HEK293 (cell line): ENCODE results near the gene LRP10.

Experiments
- CTCF ChIA-PET: fragments of 350-600 bp; formaldehyde crosslinking; extraction: SDS; loops from one replicate; lab custom pipeline; 2021; ENCODE audit warnings: antibody characterized with exemption; lab: Yijun Ruan, JAX
- POLR2A ChIA-PET: fragments of 300-600 bp; formaldehyde crosslinking; extraction: SDS; loops from one replicate; lab custom pipeline; 2020; ENCODE audit warnings: antibody characterized with exemption, inconsistent platforms; lab: Yijun Ruan, JAX
- H3K27ac ChIP-seq: fragments of 200-500 bp; sonication (Bioruptor generic); 2 replicates; pipeline ENCODE4 v1.5.1; 2014; ENCODE audit warnings: low read depth, low read length, control low read depth, inconsistent platforms; ENCODE audit errors: extremely low read depth
- H3K36me3 ChIP-seq, 2 experiments: fragments of 200-500 bp in 1 of 2; sonication (Bioruptor generic) in 1 of 2; 1 replicate in 1 of 2; 2 replicates in 1 of 2; pipeline ENCODE4 v1.5.1; 2014 to 2017; ENCODE audit warnings: inconsistent platforms in 2 of 2, low read length in 2 of 2; ENCODE audit not compliant: control insufficient read depth in 2 of 2, insufficient read depth in 1 of 2
- H3K4me1 ChIP-seq: fragments of 200-500 bp; sonication (Bioruptor generic); 2 replicates; pipeline ENCODE4 v1.5.1; 2014; ENCODE audit warnings: mild to moderate bottlenecking, low read length, inconsistent platforms; ENCODE audit not compliant: control insufficient read depth, insufficient read depth
- H3K4me3 ChIP-seq: 2 replicates; pipeline ENCODE4 v1.5.1; 2011; ENCODE audit warnings: low read depth, mild to moderate bottlenecking, control low read depth, low read length, moderate library complexity
- H3K9me3 ChIP-seq: fragments of 200-500 bp; sonication (Bioruptor generic); 2 replicates; pipeline ENCODE4 v1.5.1; 2014; ENCODE audit warnings: low read depth, low read length, inconsistent platforms; ENCODE audit not compliant: control insufficient read depth, insufficient read depth
- BCL11B ChIP-seq: fragments of 450-650 bp; formaldehyde crosslinking; IDR thresholded peaks from 2 replicates; pipeline ENCODE4 v1.5.1; 2016; ENCODE audit warnings: low read depth, missing biosample characterization, missing genetic modification characterization
- GLI4 ChIP-seq: fragments of 450-650 bp; formaldehyde crosslinking; IDR thresholded peaks from 2 replicates; pipeline ENCODE4 v1.5.1; 2016; ENCODE audit warnings: missing biosample characterization, missing genetic modification characterization
- GLIS1 ChIP-seq: fragments of 450-650 bp; formaldehyde crosslinking; IDR thresholded peaks from 2 replicates; pipeline ENCODE4 v1.5.1; 2016; ENCODE audit warnings: missing biosample characterization, missing genetic modification characterization
- KLF16 ChIP-seq: fragments of 450-650 bp; formaldehyde crosslinking; IDR thresholded peaks from 2 replicates; pipeline ENCODE4 v1.5.1; 2017; ENCODE audit warnings: missing biosample characterization, missing genetic modification characterization
- REPIN1 ChIP-seq: fragments of 450-650 bp; formaldehyde crosslinking; IDR thresholded peaks from 2 replicates; pipeline ENCODE4 v1.5.1; 2017; ENCODE audit warnings: missing biosample characterization, missing genetic modification characterization, low read depth
- SALL2 ChIP-seq: fragments of 450-650 bp; formaldehyde crosslinking; IDR thresholded peaks from 2 replicates; pipeline ENCODE4 v1.5.0; 2017; ENCODE audit warnings: missing biosample characterization, mild to moderate bottlenecking, missing genetic modification characterization, borderline replicate concordance
- YY1 ChIP-seq: fragments of 450-650 bp; formaldehyde crosslinking; IDR thresholded peaks from 2 replicates; pipeline ENCODE4 v1.5.1; 2018; ENCODE audit warnings: missing biosample characterization, missing genetic modification characterization
- ZFP37 ChIP-seq: fragments of 450-650 bp; formaldehyde crosslinking; IDR thresholded peaks from 2 replicates; pipeline ENCODE4 v1.5.1; 2016; ENCODE audit warnings: missing biosample characterization, missing genetic modification characterization
- ZNF10 ChIP-seq: fragments of 450-650 bp; formaldehyde crosslinking; IDR thresholded peaks from 2 replicates; pipeline ENCODE4 v1.5.1; 2017; ENCODE audit warnings: missing biosample characterization, missing genetic modification characterization
- ZNF133 ChIP-seq: fragments of 450-650 bp; formaldehyde crosslinking; IDR thresholded peaks from 2 replicates; pipeline ENCODE4 v1.5.1; 2016; ENCODE audit warnings: missing biosample characterization, missing genetic modification characterization
- ZNF138 ChIP-seq: fragments of 450-650 bp; formaldehyde crosslinking; IDR thresholded peaks from 2 replicates; pipeline ENCODE4 v1.5.1; 2016; ENCODE audit warnings: missing biosample characterization, missing genetic modification characterization, borderline replicate concordance
- ZNF211 ChIP-seq: fragments of 450-650 bp; formaldehyde crosslinking; IDR thresholded peaks from 2 replicates; pipeline ENCODE4 v1.5.1; 2016; ENCODE audit warnings: low read depth, missing biosample characterization, missing genetic modification characterization
- ZNF214 ChIP-seq: fragments of 450-650 bp; formaldehyde crosslinking; IDR thresholded peaks from 2 replicates; pipeline ENCODE4 v1.5.1; 2017; ENCODE audit warnings: missing biosample characterization, mild to moderate bottlenecking, missing genetic modification characterization, borderline replicate concordance
- ZNF292 ChIP-seq: fragments of 450-650 bp; formaldehyde crosslinking; IDR thresholded peaks from 2 replicates; pipeline ENCODE4 v1.5.1; 2016; ENCODE audit warnings: low read depth, missing biosample characterization, missing genetic modification characterization, borderline replicate concordance
- ZNF354C ChIP-seq: fragments of 450-650 bp; formaldehyde crosslinking; IDR thresholded peaks from 2 replicates; pipeline ENCODE4 v1.5.1; 2016; ENCODE audit warnings: missing biosample characterization, missing genetic modification characterization, low read depth, borderline replicate concordance
- ZNF561 ChIP-seq: fragments of 450-650 bp; IDR thresholded peaks from 2 replicates; pipeline ENCODE4 v1.5.1; 2018; ENCODE audit warnings: missing biosample characterization, missing genetic modification characterization, borderline replicate concordance
- ZNF585B ChIP-seq: fragments of 450-650 bp; formaldehyde crosslinking; IDR thresholded peaks from 2 replicates; pipeline ENCODE4 v1.5.1; 2016; ENCODE audit warnings: missing biosample characterization, missing genetic modification characterization
- ZNF621 ChIP-seq: fragments of 450-650 bp; formaldehyde crosslinking; IDR thresholded peaks from 2 replicates; pipeline ENCODE4 v1.5.1; 2017; ENCODE audit warnings: missing biosample characterization, missing genetic modification characterization
- ZNF623 ChIP-seq: fragments of 450-650 bp; formaldehyde crosslinking; IDR thresholded peaks from 2 replicates; pipeline ENCODE4 v1.5.1; 2016; ENCODE audit warnings: missing biosample characterization, missing genetic modification characterization
- ZNF629 ChIP-seq: fragments of 450-650 bp; formaldehyde crosslinking; IDR thresholded peaks from 2 replicates; pipeline ENCODE4 v1.5.1; 2017; ENCODE audit warnings: missing biosample characterization, missing genetic modification characterization
- ZNF654 ChIP-seq: fragments of 450-650 bp; formaldehyde crosslinking; IDR thresholded peaks from 2 replicates; pipeline ENCODE4 v1.5.1; 2016; ENCODE audit warnings: low read depth, missing biosample characterization, missing genetic modification characterization
- ZNF658 ChIP-seq: fragments of 450-650 bp; formaldehyde crosslinking; IDR thresholded peaks from 2 replicates; pipeline ENCODE4; 2016; ENCODE audit warnings: missing biosample characterization, missing genetic modification characterization
- ZNF830 ChIP-seq: fragments of 450-650 bp; IDR thresholded peaks from 2 replicates; pipeline ENCODE4 v1.5.0; 2018; ENCODE audit warnings: missing biosample characterization, missing genetic modification characterization, low read depth, mild to moderate bottlenecking, moderate library complexity
- TF ChIP-seq, protein P1 (sequence below): fragments of 450-650 bp; formaldehyde crosslinking; IDR thresholded peaks from 2 replicates; pipeline ENCODE4 v1.5.1; 2016; ENCODE audit warnings: missing biosample characterization, missing genetic modification characterization
- TF ChIP-seq, protein P2 (sequence below): fragments of 450-650 bp; formaldehyde crosslinking; IDR thresholded peaks from 2 replicates; pipeline ENCODE4 v1.5.1; 2016; ENCODE audit warnings: missing biosample characterization, missing genetic modification characterization

LRP10 gene

DNA sequence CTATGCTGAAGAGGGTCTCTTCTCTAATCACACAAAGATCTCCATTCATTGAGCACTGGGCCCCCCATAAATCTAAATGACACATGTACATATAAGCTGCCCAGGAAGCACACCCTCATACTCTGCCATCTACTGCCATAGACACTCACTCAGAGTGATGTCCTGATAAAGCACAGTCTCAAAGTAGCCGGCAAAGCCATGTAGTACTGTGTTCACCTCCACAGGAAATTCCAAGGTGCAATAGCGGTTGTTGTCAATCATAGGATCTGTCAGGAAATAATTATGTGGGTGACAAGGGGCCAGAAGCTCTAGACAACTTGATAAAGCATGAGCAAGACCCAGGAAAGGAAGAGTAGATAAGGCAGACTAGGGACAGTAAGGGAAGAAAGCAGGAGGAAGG lies 50.8 kb downstream of the LRP10 start:
- Histone ChIP-seq H3K36me3 (peaks cover 53 to 74% of the 10 kb centered on the region in 2 experiments), H3K9me3 (no peaks in the 10 kb centered on the region), H3K4me3 (no peak overlapping the region), H3K27ac (0 out of 2 replicates have a peak overlapping the region, but pooled peaks have one; percentile 7), H3K4me1 (peaks cover 5% of the 10 kb centered on the region; the same call in 1 of the 2 replicates)
- no peak for TF ChIP-seq ZNF10 (tag by site-specific recombination)
- no peak for TF ChIP-seq ZNF138 (tag by site-specific recombination)
- no peak for TF ChIP-seq GLIS1
- no peak for TF ChIP-seq KLF16 (tag by site-specific recombination)
- no peak for TF ChIP-seq GLI4
- no peak for TF ChIP-seq ZNF292 (tag by site-specific recombination)
- no peak for TF ChIP-seq SALL2 (tag by site-specific recombination)
- CTCF ChIA-PET, result no interaction called here
- POLR2A ChIA-PET, result no interaction called here

DNA sequence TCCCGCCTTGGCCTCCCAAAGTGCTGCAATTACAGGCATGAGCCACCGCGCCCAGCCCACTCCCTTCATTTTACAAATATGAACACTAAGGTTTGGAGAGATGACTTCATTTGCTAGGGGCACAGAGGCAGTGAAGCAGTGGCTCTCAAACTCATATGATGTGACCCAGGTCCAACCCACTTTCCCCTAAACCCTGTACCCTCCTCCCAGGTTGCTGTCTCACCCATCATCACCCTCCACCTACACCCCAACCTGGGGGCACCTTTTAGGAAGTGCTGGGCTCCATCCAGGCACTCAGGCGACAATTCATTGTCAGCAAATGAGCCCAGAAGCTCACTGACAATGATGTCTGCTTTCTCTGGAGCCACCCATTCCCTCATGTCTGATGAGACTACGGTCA lies 52.2 kb downstream of the LRP10 start:
- no peak overlapping the region for H3K27ac ChIP-seq
- peaks cover 55 to 79% of the 10 kb centered on the region in 2 experiments for H3K36me3 ChIP-seq
- ChIA-PET CTCF (no interaction called here), POLR2A (interaction anchor here (0.6 kb wide), 1 partner anchor 15 kb away, joined by 3 read pairs; no protein-coding TSS in a partner anchor)
- peaks cover 5% of the 10 kb centered on the region; the same call in 1 of the 2 replicates for H3K4me1 ChIP-seq
- TF ChIP-seq ZNF211, result no peak
- TF ChIP-seq, protein P1, sequence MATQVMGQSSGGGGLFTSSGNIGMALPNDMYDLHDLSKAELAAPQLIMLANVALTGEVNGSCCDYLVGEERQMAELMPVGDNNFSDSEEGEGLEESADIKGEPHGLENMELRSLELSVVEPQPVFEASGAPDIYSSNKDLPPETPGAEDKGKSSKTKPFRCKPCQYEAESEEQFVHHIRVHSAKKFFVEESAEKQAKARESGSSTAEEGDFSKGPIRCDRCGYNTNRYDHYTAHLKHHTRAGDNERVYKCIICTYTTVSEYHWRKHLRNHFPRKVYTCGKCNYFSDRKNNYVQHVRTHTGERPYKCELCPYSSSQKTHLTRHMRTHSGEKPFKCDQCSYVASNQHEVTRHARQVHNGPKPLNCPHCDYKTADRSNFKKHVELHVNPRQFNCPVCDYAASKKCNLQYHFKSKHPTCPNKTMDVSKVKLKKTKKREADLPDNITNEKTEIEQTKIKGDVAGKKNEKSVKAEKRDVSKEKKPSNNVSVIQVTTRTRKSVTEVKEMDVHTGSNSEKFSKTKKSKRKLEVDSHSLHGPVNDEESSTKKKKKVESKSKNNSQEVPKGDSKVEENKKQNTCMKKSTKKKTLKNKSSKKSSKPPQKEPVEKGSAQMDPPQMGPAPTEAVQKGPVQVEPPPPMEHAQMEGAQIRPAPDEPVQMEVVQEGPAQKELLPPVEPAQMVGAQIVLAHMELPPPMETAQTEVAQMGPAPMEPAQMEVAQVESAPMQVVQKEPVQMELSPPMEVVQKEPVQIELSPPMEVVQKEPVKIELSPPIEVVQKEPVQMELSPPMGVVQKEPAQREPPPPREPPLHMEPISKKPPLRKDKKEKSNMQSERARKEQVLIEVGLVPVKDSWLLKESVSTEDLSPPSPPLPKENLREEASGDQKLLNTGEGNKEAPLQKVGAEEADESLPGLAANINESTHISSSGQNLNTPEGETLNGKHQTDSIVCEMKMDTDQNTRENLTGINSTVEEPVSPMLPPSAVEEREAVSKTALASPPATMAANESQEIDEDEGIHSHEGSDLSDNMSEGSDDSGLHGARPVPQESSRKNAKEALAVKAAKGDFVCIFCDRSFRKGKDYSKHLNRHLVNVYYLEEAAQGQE (tag by site-specific recombination), result no peak
- no peak for TF ChIP-seq ZNF354C (tag by site-specific recombination)
- TF ChIP-seq ZNF585B, result no peak
- TF ChIP-seq ZNF214 (tag by site-specific recombination), result no peak
- TF ChIP-seq ZNF658 (tag by site-specific recombination), result no peak
- TF ChIP-seq BCL11B (tag by site-specific recombination), result no peak
- TF ChIP-seq, protein P2, sequence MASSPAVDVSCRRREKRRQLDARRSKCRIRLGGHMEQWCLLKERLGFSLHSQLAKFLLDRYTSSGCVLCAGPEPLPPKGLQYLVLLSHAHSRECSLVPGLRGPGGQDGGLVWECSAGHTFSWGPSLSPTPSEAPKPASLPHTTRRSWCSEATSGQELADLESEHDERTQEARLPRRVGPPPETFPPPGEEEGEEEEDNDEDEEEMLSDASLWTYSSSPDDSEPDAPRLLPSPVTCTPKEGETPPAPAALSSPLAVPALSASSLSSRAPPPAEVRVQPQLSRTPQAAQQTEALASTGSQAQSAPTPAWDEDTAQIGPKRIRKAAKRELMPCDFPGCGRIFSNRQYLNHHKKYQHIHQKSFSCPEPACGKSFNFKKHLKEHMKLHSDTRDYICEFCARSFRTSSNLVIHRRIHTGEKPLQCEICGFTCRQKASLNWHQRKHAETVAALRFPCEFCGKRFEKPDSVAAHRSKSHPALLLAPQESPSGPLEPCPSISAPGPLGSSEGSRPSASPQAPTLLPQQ (tag by site-specific recombination), result no peak
- no peak for TF ChIP-seq ZNF654 (tag by site-specific recombination)
- TF ChIP-seq ZNF621 (tag by site-specific recombination), result no peak
- no peak for TF ChIP-seq ZFP37
- TF ChIP-seq YY1 (tag by site-specific recombination), result no peak
- no peak for TF ChIP-seq ZNF629 (tag by site-specific recombination)
- no peak for TF ChIP-seq ZNF133 (tag by site-specific recombination)
- no peak for TF ChIP-seq ZNF623 (tag by site-specific recombination)
- TF ChIP-seq ZNF830, result no peak
- TF ChIP-seq ZNF561 (tag by site-specific recombination), result no peak
- TF ChIP-seq REPIN1 (tag by site-specific recombination), result no peak
- H3K9me3 ChIP-seq, result no peaks in the 10 kb centered on the region
- H3K4me3 ChIP-seq, result no peak overlapping the region
